ENCODE results near the gene POLG. TPM values are rescaled to one million over a fixed set of nuclear protein-coding genes. Genes with fewer than 3 reads are reported as not detected.

Gene POLG
- total RNA-seq, 1 experiment from 2014 or later = 50.5 TPM

- Histone ChIP-seq H3K4me1 (no peaks in the 10 kb centered on the region), H3K27me3 (peaks cover 7% of the 10 kb centered on the region), H3K9me3 (replicated peaks) (no peaks in the 10 kb centered on the region), H3K36me3 (no peaks in the 10 kb centered on the region), H3K27ac (no peak overlapping the region), H3K4me3 (no peak overlapping the region)
- DNase-seq = no peak
Measured at GRCh38 chr15:89364341-89364740, 29.7 kb upstream of the POLG start.

GRCh38 chr15:89363770-89364169 is 29.1 kb upstream of the POLG start:
- Histone ChIP-seq H3K4me1 (no peaks in the 10 kb centered on the region), H3K36me3 (no peaks in the 10 kb centered on the region), H3K4me3 (no peak overlapping the region), H3K27ac (no peak overlapping the region), H3K9me3 (replicated peaks) (no peaks in the 10 kb centered on the region), H3K27me3 (peaks cover under 1% of the 10 kb centered on the region; the same call in 1 of the 2 replicates)
- no peak for DNase-seq

GRCh38 chr15:89363133-89363532 is 28.5 kb upstream of the POLG start:
- Histone ChIP-seq H3K4me3 (no peak overlapping the region), H3K27ac (no peak overlapping the region), H3K36me3 (no peaks in the 10 kb centered on the region), H3K4me1 (no peaks in the 10 kb centered on the region), H3K9me3 (replicated peaks) (no peaks in the 10 kb centered on the region), H3K27me3 (peaks cover 3% of the 10 kb centered on the region; the same call in 1 of the 2 replicates)
- DNase-seq = no peak

GRCh38 chr15:89362203-89363101 is 27.8 kb upstream of the POLG start:
- no peak overlapping the region for H3K4me3 ChIP-seq
- no peaks in the 10 kb centered on the region for H3K4me1 ChIP-seq
- no peak overlapping the region for H3K27ac ChIP-seq
- H3K36me3 ChIP-seq = no peaks in the 10 kb centered on the region
- no peak for DNase-seq
- peaks cover 6% of the 10 kb centered on the region for H3K27me3 ChIP-seq
- no peaks in the 10 kb centered on the region for H3K9me3 ChIP-seq (replicated peaks)

- Histone ChIP-seq H3K4me1 (no peaks in the 10 kb centered on the region), H3K27me3 (peaks cover 14% of the 10 kb centered on the region)
- DNase-seq = peak; percentile 40 to 54
Measured at GRCh38 chr15:89361451-89362202, 27.0 kb upstream of the POLG start.

GRCh38 chr15:89360294-89360971 is 25.8 kb upstream of the POLG start:
- no peaks in the 10 kb centered on the region for H3K9me3 ChIP-seq (replicated peaks)
- peaks cover 14% of the 10 kb centered on the region; the same call in 1 of the 2 replicates for H3K27me3 ChIP-seq
- no peaks in the 10 kb centered on the region for H3K36me3 ChIP-seq
- no peaks in the 10 kb centered on the region for H3K4me1 ChIP-seq
- no peak overlapping the region for H3K4me3 ChIP-seq
- H3K27ac ChIP-seq = no peak overlapping the region
- no peak for DNase-seq

More at GRCh38 chr15:89361451-89362202, 27.0 kb upstream of the POLG start:
- no peaks in the 10 kb centered on the region for H3K9me3 ChIP-seq (replicated peaks)
- no peaks in the 10 kb centered on the region for H3K36me3 ChIP-seq
- no peak overlapping the region for H3K4me3 ChIP-seq
- no peak overlapping the region for H3K27ac ChIP-seq

GRCh38 chr15:89359471-89360293 is 25.1 kb upstream of the POLG start:
- Histone ChIP-seq H3K4me1 (no peaks in the 10 kb centered on the region), H3K27me3 (peaks cover 15% of the 10 kb centered on the region), H3K9me3 (replicated peaks) (no peaks in the 10 kb centered on the region), H3K4me3 (no peak overlapping the region), H3K36me3 (no peaks in the 10 kb centered on the region), H3K27ac (no peak overlapping the region)
- no peak for DNase-seq

- DNase-seq = peak; percentile 49 to 74
- Histone ChIP-seq H3K4me3 (peak overlapping the region; percentile 45), H3K27me3 (peaks cover 18% of the 10 kb centered on the region), H3K27ac (no peak overlapping the region), H3K4me1 (no peaks in the 10 kb centered on the region), H3K36me3 (no peaks in the 10 kb centered on the region), H3K9me3 (replicated peaks) (no peaks in the 10 kb centered on the region)
Measured at GRCh38 chr15:89358755-89359439, 24.3 kb upstream of the POLG start.

GRCh38 chr15:89358435-89358754 is 23.8 kb upstream of the POLG start:
- Histone ChIP-seq H3K9me3 (replicated peaks) (no peaks in the 10 kb centered on the region), H3K27me3 (peaks cover 21% of the 10 kb centered on the region), H3K4me3 (peak overlapping the region; percentile 45), H3K4me1 (no peaks in the 10 kb centered on the region), H3K36me3 (no peaks in the 10 kb centered on the region), H3K27ac (no peak overlapping the region)
- no peak for DNase-seq

- DNase-seq = no peak
Measured at GRCh38 chr15:89356634-89357298, 22.1 kb upstream of the POLG start.

GRCh38 chr15:89353991-89354390 is 19.4 kb upstream of the POLG start:
- Histone ChIP-seq H3K4me3 (no peak overlapping the region), H3K27me3 (peaks cover 28% of the 10 kb centered on the region), H3K4me1 (no peaks in the 10 kb centered on the region), H3K27ac (no peak overlapping the region), H3K9me3 (replicated peaks) (no peaks in the 10 kb centered on the region), H3K36me3 (no peaks in the 10 kb centered on the region)
- no peak for DNase-seq

More at GRCh38 chr15:89356634-89357298, 22.1 kb upstream of the POLG start:
- no peak overlapping the region for H3K4me3 ChIP-seq
- H3K9me3 ChIP-seq (replicated peaks) = no peaks in the 10 kb centered on the region
- no peak overlapping the region for H3K27ac ChIP-seq
- no peaks in the 10 kb centered on the region for H3K4me1 ChIP-seq
- H3K36me3 ChIP-seq = no peaks in the 10 kb centered on the region
- H3K27me3 ChIP-seq = peaks cover 21% of the 10 kb centered on the region

- Histone ChIP-seq H3K4me3 (no peak overlapping the region), H3K27ac (no peak overlapping the region), H3K9me3 (replicated peaks) (no peaks in the 10 kb centered on the region), H3K36me3 (no peaks in the 10 kb centered on the region), H3K4me1 (no peaks in the 10 kb centered on the region), H3K27me3 (peaks cover 31% of the 10 kb centered on the region)
- DNase-seq = no peak
Measured at GRCh38 chr15:89352476-89352875, 17.9 kb upstream of the POLG start.

- no peaks in the 10 kb centered on the region; the same call in 1 of the 2 replicates for H3K9me3 ChIP-seq (replicated peaks)
- no peaks in the 10 kb centered on the region for H3K36me3 ChIP-seq
- H3K27ac ChIP-seq = no peak overlapping the region
- H3K4me3 ChIP-seq = no peak overlapping the region
- H3K27me3 ChIP-seq = peaks cover 19% of the 10 kb centered on the region
- H3K4me1 ChIP-seq = no peaks in the 10 kb centered on the region
- DNase-seq = no peak
Measured at GRCh38 chr15:89349206-89349558, 14.6 kb upstream of the POLG start.

Measured in SJCRH30 (cell line).